ENCODE measurements around the gene ZNF483.
"Not testable (repeated sequence)": the region's sequence is repeated elsewhere in the genome, so short reads cannot be mapped to it uniquely, and the experiment has no call there.

ZNF483 gene

DNA sequence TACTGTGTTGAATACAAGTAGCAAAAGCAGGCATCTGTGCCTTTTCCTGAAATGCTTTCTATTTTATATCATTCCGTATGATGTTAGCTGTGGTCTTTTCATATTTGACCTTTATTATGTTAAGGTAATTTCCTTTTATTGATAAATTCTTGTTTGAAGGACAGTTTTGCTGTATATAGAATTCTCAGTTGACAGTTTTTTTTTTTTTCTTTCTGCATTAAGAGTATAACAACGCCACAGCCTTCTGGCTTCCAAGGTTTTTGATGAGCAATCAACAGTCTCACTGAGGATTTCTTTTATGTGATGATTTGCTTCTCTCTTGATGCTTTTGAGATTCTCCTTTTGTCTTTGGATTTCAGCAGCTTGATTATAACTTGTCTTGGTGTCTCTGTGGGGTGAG is 23.6 kb downstream of the ZNF483 start:
- ATAC-seq: no peak
- TF ChIP-seq ESRRG (CRISPR knock-in tag; IDR thresholded peaks at IDR 0.05): no peak
- TF ChIP-seq, protein P1, sequence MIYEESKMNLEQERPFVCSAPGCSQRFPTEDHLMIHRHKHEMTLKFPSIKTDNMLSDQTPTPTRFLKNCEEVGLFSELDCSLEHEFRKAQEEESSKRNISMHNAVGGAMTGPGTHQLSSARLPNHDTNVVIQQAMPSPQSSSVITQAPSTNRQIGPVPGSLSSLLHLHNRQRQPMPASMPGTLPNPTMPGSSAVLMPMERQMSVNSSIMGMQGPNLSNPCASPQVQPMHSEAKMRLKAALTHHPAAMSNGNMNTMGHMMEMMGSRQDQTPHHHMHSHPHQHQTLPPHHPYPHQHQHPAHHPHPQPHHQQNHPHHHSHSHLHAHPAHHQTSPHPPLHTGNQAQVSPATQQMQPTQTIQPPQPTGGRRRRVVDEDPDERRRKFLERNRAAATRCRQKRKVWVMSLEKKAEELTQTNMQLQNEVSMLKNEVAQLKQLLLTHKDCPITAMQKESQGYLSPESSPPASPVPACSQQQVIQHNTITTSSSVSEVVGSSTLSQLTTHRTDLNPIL (CRISPR knock-in tag; IDR thresholded peaks at IDR 0.05; ENCODE audit: low read depth): no peak
- no peak for TF ChIP-seq PATZ1 (CRISPR knock-in tag; IDR thresholded peaks at IDR 0.05; ENCODE audit: borderline replicate concordance)
- TF ChIP-seq PPARA (CRISPR knock-in tag; IDR thresholded peaks at IDR 0.05; ENCODE audit: borderline replicate concordance): no peak
- no peak for TF ChIP-seq RARB (CRISPR knock-in tag; IDR thresholded peaks at IDR 0.05)

- not testable (repeated sequence) for ATAC-seq
These were observed 30.4 kb downstream of the ZNF483 start for GRCh38 chr9:111555425-111555824.

DNA sequence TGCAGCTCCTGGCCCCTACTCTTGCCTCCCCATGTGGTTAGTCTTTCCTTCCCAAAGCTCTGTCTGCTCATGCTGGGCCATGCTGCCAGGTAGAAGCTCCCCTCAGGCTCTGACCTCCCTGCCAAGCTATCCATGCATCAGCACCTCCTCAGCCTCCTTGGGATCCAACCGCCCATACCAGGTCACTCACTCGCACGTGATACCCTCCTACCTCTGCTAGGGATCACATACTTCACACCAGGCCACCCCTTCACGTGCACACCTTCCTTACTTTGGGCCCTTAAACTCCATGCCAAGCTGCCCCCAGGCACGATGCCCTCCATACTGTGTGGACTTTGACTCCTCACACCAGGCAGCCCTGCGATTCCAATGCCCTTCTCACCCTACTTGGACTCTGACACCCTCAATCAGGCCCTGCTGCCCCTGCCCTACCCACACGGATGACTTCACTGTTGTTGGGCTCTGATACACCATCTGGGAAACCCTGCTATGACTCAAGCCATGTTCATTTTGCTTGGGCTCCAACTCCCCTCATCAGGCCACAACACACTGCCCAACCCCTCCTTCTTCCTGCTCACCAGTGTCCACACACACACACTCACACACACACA is 34.1 kb downstream of the ZNF483 start:
- ATAC-seq: no peak; the same call in 2 of the 3 replicates
- TF ChIP-seq TOX (CRISPR knock-in tag; IDR thresholded peaks at IDR 0.05; ENCODE audit: borderline replicate concordance): no peak
- no peak for TF ChIP-seq ZC3H10 (CRISPR knock-in tag; IDR thresholded peaks at IDR 0.05)
- TF ChIP-seq PATZ1 (CRISPR knock-in tag; IDR thresholded peaks at IDR 0.05; ENCODE audit: borderline replicate concordance): no peak

DNA sequence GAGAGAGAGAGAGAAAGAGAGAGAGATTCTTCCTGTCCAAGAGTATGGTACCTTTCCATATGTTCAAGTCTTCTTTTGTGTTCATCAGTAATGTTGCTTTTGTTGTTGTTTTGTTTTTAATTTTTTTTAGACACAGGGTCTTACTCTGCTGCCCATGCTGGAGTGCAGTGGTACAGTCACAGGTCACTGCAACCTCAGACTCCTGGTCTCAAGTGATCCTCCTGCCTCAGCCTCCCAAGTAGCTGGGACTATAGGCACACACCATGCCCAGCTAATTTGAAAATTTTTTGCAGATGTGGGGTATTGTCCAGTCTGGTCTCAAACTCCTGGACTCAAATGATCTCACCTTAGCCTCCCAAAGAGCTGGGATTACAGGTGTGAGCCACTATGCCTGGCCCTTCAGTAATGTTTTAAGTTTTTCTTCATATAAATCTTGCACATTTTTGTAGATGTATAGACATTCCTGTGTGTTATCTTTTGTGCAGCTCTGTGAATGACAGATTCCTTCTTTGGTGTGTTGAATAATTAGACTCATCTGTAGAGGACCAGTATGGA is 36.3 kb downstream of the ZNF483 start:
- ATAC-seq: no peak
- no peak for TF ChIP-seq TCF4 (CRISPR knock-in tag; IDR thresholded peaks at IDR 0.05; ENCODE audit: borderline replicate concordance)
- TF ChIP-seq ARNTL (CRISPR knock-in tag; IDR thresholded peaks at IDR 0.05; ENCODE audit: borderline replicate concordance, low read depth): no peak
- TF ChIP-seq, protein P2, sequence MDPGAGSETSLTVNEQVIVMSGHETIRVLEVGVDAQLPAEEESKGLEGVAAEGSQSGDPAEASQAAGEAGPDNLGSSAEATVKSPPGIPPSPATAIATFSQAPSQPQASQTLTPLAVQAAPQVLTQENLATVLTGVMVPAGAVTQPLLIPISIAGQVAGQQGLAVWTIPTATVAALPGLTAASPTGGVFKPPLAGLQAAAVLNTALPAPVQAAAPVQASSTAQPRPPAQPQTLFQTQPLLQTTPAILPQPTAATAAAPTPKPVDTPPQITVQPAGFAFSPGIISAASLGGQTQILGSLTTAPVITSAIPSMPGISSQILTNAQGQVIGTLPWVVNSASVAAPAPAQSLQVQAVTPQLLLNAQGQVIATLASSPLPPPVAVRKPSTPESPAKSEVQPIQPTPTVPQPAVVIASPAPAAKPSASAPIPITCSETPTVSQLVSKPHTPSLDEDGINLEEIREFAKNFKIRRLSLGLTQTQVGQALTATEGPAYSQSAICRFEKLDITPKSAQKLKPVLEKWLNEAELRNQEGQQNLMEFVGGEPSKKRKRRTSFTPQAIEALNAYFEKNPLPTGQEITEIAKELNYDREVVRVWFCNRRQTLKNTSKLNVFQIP (CRISPR knock-in tag; IDR thresholded peaks at IDR 0.05; ENCODE audit: borderline replicate concordance, low read depth): no peak
- no peak for TF ChIP-seq ZFP30 (CRISPR knock-in tag; IDR thresholded peaks at IDR 0.05)
- no peak for TF ChIP-seq ZNF565 (CRISPR knock-in tag; conservative IDR thresholded peaks at IDR 0.05; ENCODE audit: low read depth)
- TF ChIP-seq ZFP3 (CRISPR knock-in tag; IDR thresholded peaks at IDR 0.05): no peak
- no peak for TF ChIP-seq SNAI2 (CRISPR knock-in tag; IDR thresholded peaks at IDR 0.05)
- TF ChIP-seq ZNF8 (CRISPR knock-in tag; IDR thresholded peaks at IDR 0.05): no peak

GRCh38 chr9:111566234-111566633 is 41.3 kb downstream of the ZNF483 start:
- ATAC-seq: no peak
- TF ChIP-seq BACH2 (CRISPR knock-in tag; IDR thresholded peaks at IDR 0.05; ENCODE audit: borderline replicate concordance) (no peak), OSR1 (CRISPR knock-in tag; IDR thresholded peaks at IDR 0.05) (no peak), TSHZ2 (CRISPR knock-in tag; IDR thresholded peaks at IDR 0.05) (no peak), RARB (CRISPR knock-in tag; IDR thresholded peaks at IDR 0.05) (no peak), TOX (CRISPR knock-in tag; IDR thresholded peaks at IDR 0.05; ENCODE audit: borderline replicate concordance) (no peak), CSDC2 (CRISPR knock-in tag; IDR thresholded peaks at IDR 0.05) (no peak), ZNF70 (CRISPR knock-in tag; IDR thresholded peaks at IDR 0.05) (no peak), ZC3H10 (CRISPR knock-in tag; IDR thresholded peaks at IDR 0.05) (no peak), ZFP3 (CRISPR knock-in tag; IDR thresholded peaks at IDR 0.05) (no peak)

DNA sequence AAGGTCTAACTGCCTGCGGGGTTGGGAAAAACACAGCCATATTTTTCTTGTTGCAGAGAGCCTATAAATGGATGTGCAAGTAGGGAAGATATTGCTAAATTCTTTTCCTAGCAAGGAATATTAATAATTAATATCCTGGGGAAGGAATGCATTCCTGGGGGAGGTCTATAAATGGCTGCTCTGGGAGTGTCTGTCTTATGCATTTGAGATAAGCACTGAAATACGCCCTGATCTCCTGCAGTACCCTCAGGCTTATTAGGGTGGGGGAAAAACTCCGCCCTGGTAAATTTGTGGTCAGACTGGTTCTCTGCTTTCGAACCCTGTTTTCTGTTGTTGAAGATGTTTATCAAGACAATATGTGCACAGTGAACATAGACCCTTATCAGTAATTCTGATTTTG is 43.1 kb downstream of the ZNF483 start:
- not testable (repeated sequence) for ATAC-seq
